Measurements from ENCODE around the gene PABPC1L.
A peak's percentile ranks its signal among the peaks of the same experiment; 100 is the strongest.

PABPC1L gene

GRCh38 chr20:44963325-44964215, 53.7 kb downstream of the PABPC1L start:
- H3K4me3 ChIP-seq (replicated peaks in 1 of 2; ENCODE audit: low read depth in 2 of 2, low read length in 2 of 2) = no peak overlapping the region
- TF ChIP-seq, protein P1, sequence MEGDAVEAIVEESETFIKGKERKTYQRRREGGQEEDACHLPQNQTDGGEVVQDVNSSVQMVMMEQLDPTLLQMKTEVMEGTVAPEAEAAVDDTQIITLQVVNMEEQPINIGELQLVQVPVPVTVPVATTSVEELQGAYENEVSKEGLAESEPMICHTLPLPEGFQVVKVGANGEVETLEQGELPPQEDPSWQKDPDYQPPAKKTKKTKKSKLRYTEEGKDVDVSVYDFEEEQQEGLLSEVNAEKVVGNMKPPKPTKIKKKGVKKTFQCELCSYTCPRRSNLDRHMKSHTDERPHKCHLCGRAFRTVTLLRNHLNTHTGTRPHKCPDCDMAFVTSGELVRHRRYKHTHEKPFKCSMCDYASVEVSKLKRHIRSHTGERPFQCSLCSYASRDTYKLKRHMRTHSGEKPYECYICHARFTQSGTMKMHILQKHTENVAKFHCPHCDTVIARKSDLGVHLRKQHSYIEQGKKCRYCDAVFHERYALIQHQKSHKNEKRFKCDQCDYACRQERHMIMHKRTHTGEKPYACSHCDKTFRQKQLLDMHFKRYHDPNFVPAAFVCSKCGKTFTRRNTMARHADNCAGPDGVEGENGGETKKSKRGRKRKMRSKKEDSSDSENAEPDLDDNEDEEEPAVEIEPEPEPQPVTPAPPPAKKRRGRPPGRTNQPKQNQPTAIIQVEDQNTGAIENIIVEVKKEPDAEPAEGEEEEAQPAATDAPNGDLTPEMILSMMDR (IDR thresholded peaks at IDR 0.05; ENCODE audit: low read depth, low read length) = no peak
- DNase-seq (ENCODE audit: low read depth in 2 of 2) = no peak

DNA sequence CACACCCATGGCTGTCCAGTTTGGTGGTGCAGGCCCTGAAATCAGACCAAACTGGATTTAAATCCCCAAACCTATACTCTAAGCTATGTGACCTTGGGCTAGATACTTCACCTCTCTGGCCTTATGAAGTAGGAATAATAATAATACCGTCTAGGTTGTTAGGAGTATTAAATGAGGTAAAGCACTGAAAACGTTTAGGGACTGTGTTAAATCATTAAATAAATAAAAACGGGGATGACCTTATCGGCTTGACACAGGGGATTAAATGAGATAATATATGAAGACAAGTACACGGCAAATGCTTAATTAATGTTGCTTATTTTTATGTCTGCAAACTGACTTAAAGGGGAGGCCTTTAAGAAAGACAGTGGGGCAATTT, 55.8 kb downstream of the PABPC1L start:
- DNase-seq (ENCODE audit: low read depth in 2 of 2) = no peak
- peak overlapping the region; percentile 93 to 98 for H3K4me3 ChIP-seq (replicated peaks in 1 of 2; ENCODE audit: low read depth in 2 of 2, low read length in 2 of 2)
- TF ChIP-seq, protein P1 (IDR thresholded peaks at IDR 0.05; ENCODE audit: low read depth, low read length) = no peak

- peak; percentile 89 to 93 for DNase-seq (ENCODE audit: low read depth in 2 of 2)
- peak within 1 kb of the TSS; percentile 93 to 98 for H3K4me3 ChIP-seq (replicated peaks in 1 of 2; ENCODE audit: low read depth in 2 of 2, low read length in 2 of 2)
- TF ChIP-seq, protein P1 (IDR thresholded peaks at IDR 0.05; ENCODE audit: low read depth, low read length) = peak; percentile 48
Measured at GRCh38 chr20:44966030-44966961, 56.4 kb downstream of the PABPC1L start, which contains the start of gene STK4. Gene STK4, plus strand, starts transcription at chr20:44966512. Its CDS starts 57 bp downstream, at chr20:44966569.

- no peak for DNase-seq (ENCODE audit: low read depth in 2 of 2)
- H3K4me3 ChIP-seq (replicated peaks in 1 of 2; ENCODE audit: low read depth in 2 of 2, low read length in 2 of 2) = peak overlapping the region; percentile 93 to 98
- TF ChIP-seq, protein P1 (IDR thresholded peaks at IDR 0.05; ENCODE audit: low read depth, low read length) = no peak
Measured at GRCh38 chr20:44967207-44967807, 57.4 kb downstream of the PABPC1L start.

DNA sequence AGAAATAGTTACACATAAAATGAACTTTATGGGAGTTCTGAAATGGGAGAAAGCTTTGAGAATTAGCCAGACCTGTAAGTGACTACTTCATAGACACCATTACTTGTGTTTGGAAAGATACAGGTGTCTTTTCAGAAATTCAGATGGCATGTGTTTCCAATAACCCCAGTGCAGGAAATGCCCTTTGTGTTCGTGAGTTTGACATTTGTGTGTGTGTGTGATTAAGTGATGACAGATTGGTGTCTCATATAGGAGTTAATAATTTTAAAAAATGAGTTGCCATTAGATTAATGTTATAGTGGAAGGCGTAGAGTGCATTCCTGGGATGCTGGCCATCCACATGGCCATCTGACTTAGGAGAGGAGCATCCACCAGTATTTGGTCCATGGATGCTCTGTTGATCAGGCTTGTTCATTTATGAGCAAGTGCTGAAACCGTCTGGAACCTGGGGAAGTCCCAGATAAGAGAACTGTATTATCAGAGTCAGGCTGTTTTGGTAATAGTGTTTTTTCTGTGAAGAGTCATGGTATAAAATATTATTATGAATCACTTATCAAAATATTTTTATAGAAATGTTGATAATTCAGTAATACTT, 59.5 kb downstream of the PABPC1L start:
- TF ChIP-seq, protein P1 (IDR thresholded peaks at IDR 0.05; ENCODE audit: low read depth, low read length) = no peak
- no peak for DNase-seq (ENCODE audit: low read depth in 2 of 2)
- no peak overlapping the region for H3K4me3 ChIP-seq (replicated peaks in 1 of 2; ENCODE audit: low read depth in 2 of 2, low read length in 2 of 2)

- H3K4me3 ChIP-seq (replicated peaks in 1 of 2; ENCODE audit: low read depth in 2 of 2, low read length in 2 of 2) = no peak overlapping the region
- TF ChIP-seq, protein P1 (IDR thresholded peaks at IDR 0.05; ENCODE audit: low read depth, low read length) = no peak
- DNase-seq (ENCODE audit: low read depth in 2 of 2) = no peak
Measured at GRCh38 chr20:44970243-44970757, 60.4 kb downstream of the PABPC1L start.
